ENCODE results near the gene TOM1L2.
"Not testable (repeated sequence)": the region's sequence is repeated elsewhere in the genome, so short reads cannot be mapped to it uniquely, and the experiment has no call there.

Gene TOM1L2

GRCh38 chr17:17813725-17814095 lies 158.5 kb downstream of the TOM1L2 start:
- DNase-seq: no peak

GRCh38 chr17:17813055-17813724 lies 159.0 kb downstream of the TOM1L2 start:
- no peak for DNase-seq

DNA sequence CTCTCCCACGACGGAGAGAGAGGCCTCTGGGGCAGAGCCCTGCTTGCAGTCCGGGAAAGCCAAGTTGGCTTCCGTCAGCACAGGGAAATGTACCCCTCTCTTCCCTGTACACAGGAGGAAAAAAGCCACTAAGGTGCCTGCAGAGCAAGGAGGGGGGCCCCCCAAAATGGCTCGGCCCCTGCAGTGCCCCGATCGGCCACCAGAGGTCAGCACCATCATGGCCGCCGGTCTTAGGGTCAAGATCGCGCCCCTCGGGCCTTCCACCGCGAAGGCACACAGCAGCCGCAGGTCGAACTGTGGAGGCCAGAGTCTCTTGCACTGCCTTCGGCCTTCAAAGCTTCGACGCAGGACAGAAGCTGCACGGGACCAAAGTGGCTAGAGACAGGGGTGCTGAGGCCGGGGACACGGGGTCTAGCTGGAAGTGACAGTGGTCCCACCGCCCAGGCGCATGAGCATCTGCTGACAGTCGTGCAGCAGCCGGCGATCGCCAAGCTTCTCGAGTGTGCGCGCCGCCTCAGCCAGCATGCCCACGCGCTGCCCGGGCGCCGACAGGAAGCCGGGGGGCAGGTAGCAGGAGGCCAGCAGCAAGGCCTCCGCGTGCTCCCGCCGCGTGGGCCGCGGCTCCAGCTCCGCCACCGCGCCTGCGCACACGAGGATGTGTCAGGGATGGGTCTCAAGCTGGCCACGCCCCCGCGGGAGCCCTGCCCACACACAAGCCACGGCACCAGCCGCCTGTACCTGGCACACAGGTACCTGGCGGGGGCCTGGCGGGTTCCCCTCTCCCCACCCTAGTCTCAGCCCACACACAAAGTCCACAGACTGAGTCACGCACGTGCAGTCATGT lies 159.8 kb downstream of the TOM1L2 start:
- peak; percentile 50 for DNase-seq

GRCh38 chr17:17811381-17812210 lies 160.6 kb downstream of the TOM1L2 start:
- DNase-seq: no peak

DNA sequence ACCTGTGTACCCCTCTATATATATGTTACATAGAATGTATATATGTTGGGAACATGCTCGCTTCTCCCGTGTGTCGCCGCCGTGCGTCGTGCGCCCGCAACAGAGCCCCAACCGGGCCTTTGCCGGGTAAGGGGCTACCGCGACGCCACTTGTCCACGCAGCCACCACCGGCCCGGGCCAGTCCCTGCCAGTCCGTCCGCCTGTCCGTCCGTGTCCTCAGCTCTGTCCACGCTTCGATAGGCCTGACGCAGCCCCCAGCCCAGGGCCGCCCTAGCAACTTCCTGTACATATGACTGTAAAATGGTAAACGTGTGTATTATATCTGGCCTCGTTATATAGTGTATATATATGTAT lies 161.3 kb downstream of the TOM1L2 start:
- no peak for DNase-seq

DNA sequence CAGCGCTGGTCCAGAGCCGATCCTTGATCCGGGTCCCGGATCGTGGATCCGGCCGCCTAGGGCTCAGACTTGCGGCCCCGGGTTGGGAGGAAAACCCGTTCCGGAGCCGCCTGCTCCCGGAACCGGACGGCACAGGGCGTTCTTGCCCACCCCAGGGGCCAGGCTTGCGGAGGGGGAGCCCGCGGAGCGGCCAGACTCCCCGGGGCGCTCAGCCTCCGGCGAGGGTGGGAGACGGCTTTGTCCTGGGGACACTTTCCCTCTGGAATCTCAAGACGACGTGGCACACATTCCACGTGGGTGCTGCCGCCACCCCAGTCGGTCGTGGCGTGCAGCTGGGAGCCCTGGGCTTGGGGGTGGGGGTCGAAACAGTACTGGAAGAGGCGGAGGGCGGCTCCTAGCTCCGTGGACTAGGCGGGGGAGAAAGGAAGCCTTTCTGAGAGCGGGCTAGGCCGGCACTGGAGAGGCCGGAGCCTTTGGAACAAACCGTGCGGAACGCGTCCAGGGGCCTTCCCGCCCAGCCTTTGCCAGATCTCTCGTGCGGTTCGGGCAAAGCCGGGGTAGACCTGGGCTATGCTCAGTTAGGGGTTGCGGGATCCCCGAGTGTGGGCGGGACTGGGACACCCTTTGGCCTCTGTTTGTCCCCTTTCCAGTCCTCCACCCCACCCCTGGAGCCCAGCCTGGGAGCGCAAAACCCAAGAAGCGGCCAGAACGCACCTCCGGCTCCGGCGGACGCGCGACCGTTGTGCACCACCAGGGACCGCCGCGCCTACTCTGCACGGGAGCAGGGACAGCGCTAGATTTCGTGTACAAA lies 161.9 kb downstream of the TOM1L2 start:
- DNase-seq: no peak

DNA sequence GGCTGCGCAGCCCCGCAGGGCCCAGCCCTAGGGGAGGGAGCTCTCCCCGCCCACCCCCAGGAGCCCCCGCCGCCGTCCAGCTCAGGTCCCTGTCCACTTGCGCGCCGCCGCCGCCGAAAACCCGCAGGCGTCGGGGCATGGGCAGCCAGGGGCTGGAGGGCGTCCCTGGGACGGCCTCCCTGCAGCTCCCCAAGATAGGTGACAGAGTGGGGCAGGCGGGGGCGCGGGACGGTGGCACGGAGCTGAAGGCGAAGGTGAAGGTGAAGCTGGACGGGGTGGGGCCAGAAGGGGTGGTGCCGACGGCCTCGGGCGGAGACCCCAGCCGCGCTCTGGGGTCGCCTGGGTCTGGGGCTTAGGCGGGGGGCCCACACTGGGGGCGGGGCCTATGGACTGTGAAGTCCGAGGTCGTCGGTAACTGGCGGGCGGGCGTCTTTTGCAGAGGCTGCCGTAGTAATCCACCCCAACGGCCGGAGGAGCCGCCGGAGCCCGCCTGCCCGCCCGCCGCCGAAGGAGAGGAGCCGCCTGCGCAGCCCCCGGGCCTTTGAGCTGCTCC lies 162.6 kb downstream of the TOM1L2 start:
- no peak for DNase-seq

GRCh38 chr17:17808706-17809432 lies 163.3 kb downstream of the TOM1L2 start:
- DNase-seq: no peak

DNA sequence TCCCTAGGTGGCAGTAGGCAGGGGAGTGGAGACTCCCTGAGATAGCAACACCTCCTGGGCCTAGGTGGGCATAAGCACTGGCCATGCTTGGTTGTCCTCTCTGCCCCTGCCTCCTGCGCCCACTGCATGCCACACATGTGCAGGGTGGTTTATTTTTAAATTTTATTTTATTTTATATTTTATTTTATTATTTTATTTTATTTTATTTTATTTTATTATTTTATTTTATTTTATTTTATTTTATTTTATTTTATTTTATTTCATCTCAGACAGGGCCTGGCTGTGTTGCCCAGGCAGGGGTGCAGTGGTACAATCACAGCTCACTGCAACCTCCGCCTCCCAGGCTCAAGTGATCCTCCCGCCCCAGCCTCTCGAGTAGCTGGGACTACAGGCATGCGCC lies 164.0 kb downstream of the TOM1L2 start:
- DNase-seq: not testable (repeated sequence)

GRCh38 chr17:17807440-17807839 lies 164.8 kb downstream of the TOM1L2 start:
- DNase-seq: no peak

GRCh38 chr17:17806611-17807274 lies 165.5 kb downstream of the TOM1L2 start:
- DNase-seq: no peak

- no peak for DNase-seq
Observed at GRCh38 chr17:17806035-17806434, 166.2 kb downstream of the TOM1L2 start.

GRCh38 chr17:17805575-17805974 lies 166.6 kb downstream of the TOM1L2 start:
- no peak for DNase-seq

- no peak for DNase-seq
Observed at GRCh38 chr17:17804007-17804406, 168.2 kb downstream of the TOM1L2 start.

DNA sequence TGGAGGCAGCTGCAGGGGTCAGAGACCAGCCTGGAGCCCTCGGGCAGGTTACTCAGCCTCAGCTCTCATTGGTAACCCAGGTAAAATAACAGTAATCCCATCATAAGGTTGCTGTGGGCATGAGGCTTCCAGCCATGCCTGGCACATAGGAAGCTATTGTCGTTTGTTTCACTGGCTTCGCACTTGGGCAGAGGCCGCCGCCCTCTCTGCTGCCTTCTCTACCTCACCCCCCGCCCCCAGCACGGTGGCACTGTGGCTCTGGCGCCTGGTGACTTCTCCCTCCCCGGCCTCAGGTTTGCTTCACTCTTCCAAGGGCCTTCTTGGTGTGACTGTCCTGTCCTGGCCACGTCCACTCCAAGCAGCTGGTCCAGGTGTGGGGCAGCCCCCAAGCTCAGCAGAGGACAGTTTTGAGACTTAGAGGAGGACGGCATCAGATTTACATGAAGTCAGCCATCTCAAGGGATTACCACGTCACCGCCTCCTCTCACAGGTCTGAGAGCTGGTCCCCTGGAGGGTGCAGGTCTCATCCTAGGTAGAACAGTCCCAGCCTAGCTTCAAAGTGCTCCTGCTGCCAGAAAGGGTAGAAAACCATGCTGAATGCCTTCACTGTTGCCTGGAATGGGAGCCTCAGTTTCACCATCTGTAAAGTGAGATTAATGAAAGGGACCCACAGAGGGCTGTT lies 170.3 kb downstream of the TOM1L2 start:
- DNase-seq: no peak

DNA sequence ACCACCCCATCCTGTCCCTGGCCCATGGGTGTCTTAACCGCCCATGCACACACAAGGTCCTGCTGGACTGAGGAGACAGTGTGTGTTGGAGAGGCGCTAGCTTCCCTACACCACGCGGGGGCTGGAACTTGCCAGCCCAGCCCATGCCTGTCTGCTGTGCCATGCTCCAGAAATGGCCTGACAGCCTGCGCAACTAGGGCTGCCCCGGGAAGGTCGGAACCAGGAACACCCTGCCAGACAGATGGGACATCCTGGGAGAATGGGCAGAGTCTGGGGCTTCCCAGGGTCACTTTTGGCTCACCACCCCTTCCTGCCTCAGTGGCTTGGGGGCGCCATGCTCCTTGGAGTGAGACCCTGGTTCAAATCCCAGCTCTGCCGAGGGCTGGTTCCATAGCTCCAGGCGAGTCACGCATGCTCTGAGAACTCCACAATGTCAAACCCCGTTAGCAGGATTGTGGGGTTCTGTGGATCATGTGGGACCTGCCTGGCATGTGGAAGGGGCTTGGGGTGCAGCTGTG lies 171.6 kb downstream of the TOM1L2 start:
- no peak for DNase-seq

DNA sequence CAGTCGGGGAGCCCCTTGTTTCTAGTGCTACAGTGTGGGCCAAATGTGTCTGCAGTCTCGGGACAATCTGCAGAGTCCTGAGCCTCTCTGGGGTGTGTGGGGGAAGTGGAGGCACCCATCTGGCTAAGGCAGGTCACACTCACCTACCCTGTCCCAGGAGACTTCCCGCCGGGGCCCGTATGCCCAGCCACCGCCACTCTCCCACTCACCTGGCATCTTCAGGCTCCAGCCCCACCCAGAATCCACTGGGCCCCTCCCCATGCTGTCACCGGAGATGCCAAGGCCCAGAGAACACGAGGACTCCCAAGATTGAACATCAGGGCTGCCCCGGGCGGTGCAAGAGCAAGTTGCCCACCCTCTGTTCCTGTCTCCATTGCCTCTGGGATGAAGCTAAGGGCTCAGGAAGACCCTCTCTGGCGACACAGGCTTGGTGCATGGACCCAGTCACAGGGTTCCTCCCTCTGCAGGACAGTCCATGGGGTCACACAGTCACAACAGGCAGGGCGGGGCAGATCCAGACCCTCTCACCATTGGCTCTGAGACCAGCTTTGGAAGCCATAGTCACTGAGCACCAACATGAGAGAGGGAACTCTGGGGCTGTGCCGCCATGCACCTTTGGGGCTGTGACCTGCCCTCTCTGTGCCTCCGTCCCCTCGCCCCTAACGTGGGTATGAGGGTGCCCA lies 173.5 kb downstream of the TOM1L2 start:
- DNase-seq: no peak

- no peak for DNase-seq
Observed at GRCh38 chr17:17798010-17798556, 174.1 kb downstream of the TOM1L2 start.

- DNase-seq: no peak
Observed at GRCh38 chr17:17797119-17797809, 174.9 kb downstream of the TOM1L2 start.

Measured in activated effector memory CD4-positive, alpha-beta T cell treated with Interleukin-2 at 50 U/mL for 16 hours (primary cell).